GM12891 (cell line): ENCODE measurements around the gene OR10H1.

Experiments
- POLR2A ChIP-seq: IDR thresholded peaks from 2 replicates; pipeline ENCODE4 v1.6.1; 2011; ENCODE audit warnings: low read depth, low read length, control low read depth
- POLR2AphosphoS5 ChIP-seq: IDR thresholded peaks from 2 replicates; pipeline ENCODE4 v1.6.1; 2011; ENCODE audit warnings: low read depth, low read length, control low read depth
- POU2F2 ChIP-seq: IDR thresholded peaks from 2 replicates; pipeline ENCODE4 v1.6.1; 2011; ENCODE audit warnings: low read depth, mild to moderate bottlenecking, control low read depth, low read length, moderate library complexity
- SPI1 ChIP-seq: IDR thresholded peaks from 2 replicates; pipeline ENCODE4 v1.6.1; 2011; ENCODE audit warnings: low read depth, low read length, control low read depth
- TAF1 ChIP-seq: IDR thresholded peaks from 2 replicates; pipeline ENCODE4 v1.6.1; 2011; ENCODE audit warnings: low read depth, low read length, control low read depth

DNA sequence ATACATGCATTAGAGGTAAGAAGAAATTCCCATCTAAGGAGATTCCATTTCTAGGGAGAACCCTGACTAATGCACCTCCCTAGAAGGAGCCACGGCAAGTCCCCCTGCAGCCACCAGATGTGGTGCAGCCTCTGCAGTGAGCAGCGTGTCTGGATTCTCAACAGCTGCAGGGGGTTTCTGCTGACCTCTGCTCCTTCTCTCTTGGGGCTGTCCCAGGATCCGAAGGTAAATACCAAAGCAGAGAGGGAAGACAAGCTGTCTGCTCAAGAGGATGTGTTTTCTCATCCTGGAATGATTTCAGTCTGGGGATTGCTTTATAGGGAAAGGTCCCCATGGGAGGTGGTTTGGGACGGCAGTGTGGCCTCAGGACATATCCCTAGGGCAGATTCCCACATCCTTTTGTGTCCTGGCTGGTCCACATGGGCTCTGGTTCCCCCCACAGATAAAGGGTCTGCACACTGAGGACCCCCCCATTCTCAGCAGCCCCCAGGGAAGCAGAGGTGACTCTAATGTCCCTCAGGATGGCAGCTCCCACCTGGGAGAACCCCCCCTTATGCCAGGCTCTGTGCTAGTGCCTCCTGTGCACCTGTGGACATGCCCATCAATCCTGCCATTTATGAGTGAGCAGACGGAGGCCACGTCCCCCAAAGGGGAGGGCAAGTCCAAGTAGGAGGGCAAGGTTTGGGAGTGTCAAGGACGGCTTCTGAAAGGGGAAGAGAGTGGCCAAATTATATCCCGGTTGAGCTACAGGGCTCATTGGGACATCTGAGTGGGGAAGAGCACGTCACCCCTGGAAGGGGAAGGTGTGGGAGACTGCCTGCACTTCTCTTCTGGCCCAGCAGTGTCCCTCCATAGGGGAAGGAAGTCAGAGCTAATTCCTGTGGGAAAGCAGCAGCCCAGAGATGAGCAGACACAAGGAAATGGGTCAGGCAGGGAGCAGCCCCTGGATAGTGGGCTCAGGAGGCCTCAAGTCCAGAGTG, 38.2 kb downstream of the OR10H1 start:
- TF ChIP-seq POLR2AphosphoS5 (no peak), POU2F2 (no peak), POLR2A (no peak), TAF1 (no peak), SPI1 (no peak)
